Vagina (tissue), 2 donors: ENCODE measurements around the gene ASCL3.

ENCODE experiments used
- CTCF ChIP-seq, 3 experiments: fragments of 450-650 bp in 2 of 3; fragments of 200-600 bp in 1 of 3; sonication (generic) in 1 of 3; IDR thresholded peaks; one replicate each; pipeline ENCODE4 v1.5.1; 2017 to 2019; ENCODE audit warnings: antibody characterized with exemption in 3 of 3, mild to moderate bottlenecking in 2 of 3, moderate library complexity in 2 of 3
- POLR2A ChIP-seq, 2 donors: fragments of 450-650 bp; IDR thresholded peaks; one replicate each; pipeline ENCODE4 v1.6.1; 2017; ENCODE audit warnings: antibody characterized with exemption in 2 of 2, mild to moderate bottlenecking in 2 of 2, moderate library complexity in 2 of 2
- POLR2AphosphoS5 ChIP-seq, 2 donors: sonication (generic); formaldehyde crosslinking; IDR thresholded peaks; one replicate each; pipeline ENCODE4 v1.9.0; 2017; ENCODE audit warnings: antibody characterized with exemption in 2 of 2, mild to moderate bottlenecking in 2 of 2, low read depth in 1 of 2; ENCODE audit not compliant: insufficient read depth in 1 of 2

DNA sequence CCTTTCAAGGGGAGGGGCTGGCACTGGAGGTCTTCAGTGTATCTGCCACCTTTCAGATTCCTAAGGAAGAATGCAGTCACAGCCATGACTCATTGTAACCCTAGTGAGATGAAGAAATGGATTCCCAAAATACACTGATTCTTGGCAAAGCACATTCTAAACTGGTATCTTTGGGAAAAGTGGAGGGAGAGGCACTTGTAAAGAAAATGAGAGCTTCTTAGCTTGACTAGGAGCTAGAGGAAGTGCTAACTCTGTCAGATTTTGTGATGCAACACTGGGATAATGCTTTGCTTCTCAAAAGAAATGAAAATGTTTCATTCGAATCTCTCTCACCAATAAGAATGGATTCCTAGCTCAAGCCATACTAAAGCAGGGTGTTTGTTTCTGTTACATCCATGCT is 46.6 kb upstream of the ASCL3 start:
- TF ChIP-seq CTCF (IDR thresholded peaks at IDR 0.05) (no peak), POLR2A (IDR thresholded peaks at IDR 0.05) (no peak), POLR2AphosphoS5 (IDR thresholded peaks at IDR 0.05; ENCODE audit: insufficient read depth in 1 of 2, low read depth in 1 of 2) (no peak)
